ENCODE data around the gene OR51B2.
A peak's percentile ranks its signal among the peaks of the same experiment; 100 is the strongest.
"Not testable (repeated sequence)": the region's sequence is repeated elsewhere in the genome, so short reads cannot be mapped to it uniquely, and the experiment has no call there.

The OR51B2 gene, protein sequence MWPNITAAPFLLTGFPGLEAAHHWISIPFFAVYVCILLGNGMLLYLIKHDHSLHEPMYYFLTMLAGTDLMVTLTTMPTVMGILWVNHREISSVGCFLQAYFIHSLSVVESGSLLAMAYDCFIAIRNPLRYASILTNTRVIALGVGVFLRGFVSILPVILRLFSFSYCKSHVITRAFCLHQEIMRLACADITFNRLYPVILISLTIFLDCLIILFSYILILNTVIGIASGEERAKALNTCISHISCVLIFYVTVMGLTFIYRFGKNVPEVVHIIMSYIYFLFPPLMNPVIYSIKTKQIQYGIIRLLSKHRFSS

DNA sequence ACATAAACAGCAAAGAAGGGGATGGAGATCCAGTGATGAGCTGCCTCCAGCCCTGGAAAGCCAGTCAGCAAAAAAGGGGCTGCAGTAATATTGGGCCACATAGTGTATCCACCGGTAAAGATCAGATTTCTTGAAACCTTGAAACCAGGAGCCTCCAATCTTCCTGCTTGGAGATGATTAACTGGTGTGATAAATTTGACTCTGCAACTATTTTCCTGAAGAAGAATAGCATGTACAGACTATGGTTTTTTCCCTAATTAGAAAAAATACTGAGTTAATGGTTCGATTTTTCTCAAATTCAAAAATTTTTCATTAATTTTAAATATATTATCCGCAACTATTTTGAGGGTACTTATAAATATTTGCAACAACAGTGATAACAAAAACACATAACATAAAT lies at the start of gene OR51B2:
TSS of gene OR51B2 (minus strand) at position 101 of the 400 bp plus-strand sequence. CDS start at position 101, 0 bp downstream.
- no peak for TF ChIP-seq Cebpa-rat (IDR thresholded peaks at IDR 0.05)
- no peaks in the 10 kb centered on the region for H3K4me1 ChIP-seq
- H3K27ac ChIP-seq = no peak within 1 kb of the TSS
- H3K9me3 ChIP-seq (replicated peaks in 1 of 11) = no peaks in the 10 kb centered on the region
- H3K4me3 ChIP-seq = no peak within 1 kb of the TSS
- no peak within 1 kb of the TSS for H3K4me2 ChIP-seq
- H4K20me1 ChIP-seq = no peaks in the 10 kb centered on the region
- H3K36me3 ChIP-seq = no peaks in the 10 kb centered on the region
- no peaks in the 10 kb centered on the region for H3K27me3 ChIP-seq
- no peak within 1 kb of the TSS for H3K9ac ChIP-seq

DNA sequence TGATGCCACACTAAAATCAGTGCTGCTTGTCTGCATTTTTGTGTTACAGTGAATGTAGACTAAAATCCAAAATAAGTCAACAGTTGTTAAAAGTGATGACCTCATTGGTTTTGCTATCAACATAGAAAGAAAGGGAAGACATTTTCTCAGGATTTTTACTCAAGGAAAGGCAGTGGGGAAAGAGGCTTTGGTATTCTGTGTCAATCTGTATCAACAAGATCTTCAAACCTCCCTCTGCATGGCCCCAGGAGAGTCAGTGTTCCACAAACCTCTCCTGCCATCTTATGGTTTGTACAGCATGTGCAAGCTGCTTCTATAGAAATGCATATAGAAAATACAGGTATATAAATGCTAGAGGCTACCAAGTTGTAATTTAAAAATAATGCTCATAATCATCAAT lies 45.7 kb upstream of the OR51B2 start:
- Histone ChIP-seq H3K4me3 (no peak overlapping the region), H3K36me3 (no peaks in the 10 kb centered on the region), H3K27ac (no peak overlapping the region), H3K27me3 (no peaks in the 10 kb centered on the region), H3K9ac (no peak overlapping the region), H3K9me3 (replicated peaks in 1 of 11) (peaks cover 0 to 12% (median 10%) of the 10 kb centered on the region in 11 experiments; a peak in 11 of 22 replicates), H3K4me1 (peaks cover 0 to 29% (median 1%) of the 10 kb centered on the region in 10 experiments; a peak in 13 of 20 replicates), H4K20me1 (no peaks in the 10 kb centered on the region), H3K4me2 (no peak overlapping the region)
- TF ChIP-seq Cebpa-rat (IDR thresholded peaks at IDR 0.05) = no peak

DNA sequence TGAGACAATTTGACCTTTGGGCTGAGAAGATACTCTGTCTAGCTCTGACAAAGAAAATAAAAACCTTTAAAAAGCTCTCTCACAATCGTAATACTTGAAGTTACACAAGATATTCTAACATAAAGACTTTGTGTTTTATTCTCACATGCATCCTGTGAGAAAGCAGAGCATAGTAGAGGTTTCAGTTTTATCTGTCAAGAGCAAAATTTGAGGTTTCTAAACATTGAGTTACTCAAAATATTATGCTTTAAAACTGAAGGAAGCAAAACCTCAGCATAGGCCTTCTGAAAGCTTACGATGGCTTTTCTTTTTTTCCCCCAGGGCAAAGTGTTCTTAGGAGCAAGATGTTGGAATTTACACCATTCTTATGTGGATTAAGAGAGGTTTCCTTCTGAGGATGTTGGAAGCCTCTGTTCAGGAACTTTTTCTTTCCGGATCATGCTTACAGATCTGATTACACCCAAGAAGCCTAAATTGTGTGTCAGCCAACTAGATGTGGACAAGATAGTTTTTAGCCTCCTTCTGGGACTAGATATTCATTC lies 44.5 kb upstream of the OR51B2 start:
- H3K9me3 ChIP-seq (replicated peaks in 1 of 11) = peaks cover 0 to 11% (median 8%) of the 10 kb centered on the region in 11 experiments; a peak in 11 of 22 replicates
- TF ChIP-seq Cebpa-rat (IDR thresholded peaks at IDR 0.05) = no peak
- no peaks in the 10 kb centered on the region for H3K36me3 ChIP-seq
- peaks cover 4 to 29% (median 12%) of the 10 kb centered on the region in 10 experiments; a peak in 16 of 20 replicates for H3K4me1 ChIP-seq
- H3K9ac ChIP-seq = no peak overlapping the region
- no peaks in the 10 kb centered on the region for H4K20me1 ChIP-seq
- H3K4me2 ChIP-seq = peak overlapping the region in 3 of 11 experiments; percentile 36 to 80 (median 59); a peak in 4 of 22 replicates
- no peak overlapping the region for H3K4me3 ChIP-seq
- H3K27ac ChIP-seq = no peak overlapping the region; a peak in 1 of 22 replicates
- no peaks in the 10 kb centered on the region for H3K27me3 ChIP-seq

DNA sequence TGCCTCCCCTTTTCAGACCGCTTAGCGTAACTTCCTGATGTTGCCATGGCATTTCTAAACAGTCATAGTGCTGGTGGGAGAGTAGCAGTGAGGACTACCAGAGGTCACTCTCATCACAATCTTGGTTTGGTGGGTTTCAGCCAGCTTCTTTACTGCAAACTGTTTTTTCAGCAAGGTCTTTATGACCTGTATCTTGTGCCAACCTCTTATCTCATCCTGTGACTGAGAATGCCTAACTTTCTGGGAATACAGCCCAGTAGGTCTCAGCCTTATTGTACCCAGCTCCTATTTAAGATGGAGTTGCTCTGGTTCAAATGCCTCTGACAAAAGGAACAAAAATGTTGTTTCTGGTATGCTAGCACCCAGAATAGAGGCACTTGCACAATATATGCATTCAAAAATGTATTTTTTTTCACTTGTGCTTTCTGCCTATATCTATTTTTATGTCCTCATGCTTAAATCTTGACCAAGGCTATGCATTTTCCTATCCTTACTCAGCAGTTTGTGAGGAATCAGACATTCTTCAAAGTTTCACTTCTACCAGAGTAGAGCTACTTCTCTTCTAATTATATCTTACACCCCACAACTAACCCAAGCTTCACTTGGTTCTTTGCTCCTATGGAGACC lies 43.5 kb upstream of the OR51B2 start:
- Histone ChIP-seq H3K4me1 (peaks cover 4 to 29% (median 13%) of the 10 kb centered on the region in 10 experiments; a peak in 16 of 20 replicates), H4K20me1 (no peaks in the 10 kb centered on the region), H3K9me3 (replicated peaks in 1 of 11) (peaks cover 0 to 4% (median 0%) of the 10 kb centered on the region in 11 experiments; a peak in 2 of 22 replicates), H3K9ac (0 out of 22 replicates have a peak overlapping the region, but pooled peaks of 1 of the 11 experiments have one; percentile 37), H3K4me3 (no peak overlapping the region), H3K27me3 (no peaks in the 10 kb centered on the region), H3K27ac (peak overlapping the region in 3 of 11 experiments; percentile 13 to 60 (median 37); a peak in 4 of 22 replicates), H3K36me3 (no peaks in the 10 kb centered on the region), H3K4me2 (peak overlapping the region in 4 of 11 experiments; percentile 1 to 80 (median 48); a peak in 7 of 22 replicates)
- no peak for TF ChIP-seq Cebpa-rat (IDR thresholded peaks at IDR 0.05)

DNA sequence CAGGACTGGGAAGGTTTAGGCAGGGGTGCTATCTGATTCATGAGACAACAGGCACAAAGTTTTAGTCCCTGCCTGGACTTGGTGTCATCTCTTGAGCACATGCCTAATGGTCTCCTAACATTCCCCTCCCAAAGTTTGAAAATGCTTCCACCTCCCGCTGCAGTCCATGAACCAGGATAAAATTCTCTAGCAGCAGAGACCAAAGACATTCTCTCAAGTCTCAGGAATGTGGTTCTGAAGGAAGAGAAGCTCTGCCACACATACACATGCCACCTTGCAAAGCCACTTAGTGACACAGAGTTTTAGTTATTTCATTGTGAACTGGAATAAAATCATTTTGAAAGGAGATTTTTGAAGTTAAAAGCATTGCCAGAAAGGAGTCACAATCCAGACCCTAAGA lies 42.8 kb upstream of the OR51B2 start:
- Histone ChIP-seq H3K4me2 (peak overlapping the region in 3 of 11 experiments; percentile 36 to 80 (median 59); a peak in 6 of 22 replicates), H3K4me1 (peaks cover 4 to 29% (median 13%) of the 10 kb centered on the region in 10 experiments; a peak in 16 of 20 replicates), H3K27ac (peak overlapping the region in 2 of 11 experiments; percentile 37 to 60; a peak in 3 of 22 replicates)

DNA sequence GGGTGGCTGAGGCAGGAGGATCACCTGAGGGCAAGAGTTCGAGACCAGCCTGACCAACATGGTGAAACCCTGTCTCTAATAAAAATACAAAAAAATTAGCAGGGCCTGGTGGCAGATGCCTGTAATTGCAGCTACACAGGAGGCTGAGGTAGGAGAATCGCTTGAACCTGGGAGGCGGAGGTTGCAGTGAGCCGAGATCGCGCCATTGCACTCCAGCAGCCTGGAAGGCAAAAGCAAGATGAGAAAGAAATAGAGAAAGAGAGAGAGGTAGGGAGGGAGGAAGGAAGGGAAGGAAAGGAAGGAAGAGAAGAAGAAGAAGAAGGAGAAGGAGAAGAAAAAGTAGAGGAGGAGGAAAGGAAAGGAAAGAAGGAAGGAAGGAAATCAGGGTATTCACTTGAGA lies 42.3 kb upstream of the OR51B2 start:
- not testable (repeated sequence) for H3K9ac ChIP-seq; H3K4me3 ChIP-seq; H3K36me3 ChIP-seq; H3K27me3 ChIP-seq; H3K9me3 ChIP-seq (replicated peaks in 1 of 11); H4K20me1 ChIP-seq
- Histone ChIP-seq H3K4me1 (peaks cover 4 to 29% (median 13%) of the 10 kb centered on the region in 10 experiments; a peak in 16 of 20 replicates), H3K4me2 (peak overlapping the region in 2 of 11 experiments; percentile 36 to 80; a peak in 3 of 22 replicates), H3K27ac (peak overlapping the region in 1 of 11 experiments; percentile 60; a peak in 1 of 22 replicates)

More for the DNA sequence above, 42.8 kb upstream of the OR51B2 start:
- Histone ChIP-seq H3K9ac (no peak overlapping the region), H3K9me3 (replicated peaks in 1 of 11) (0 out of 22 replicates have a peak, but pooled peaks cover 0 to 3% (median 0%) of the 10 kb centered on the region in 11 experiments), H3K27me3 (no peaks in the 10 kb centered on the region), H3K36me3 (no peaks in the 10 kb centered on the region), H3K4me3 (no peak overlapping the region), H4K20me1 (no peaks in the 10 kb centered on the region)
- no peak for TF ChIP-seq Cebpa-rat (IDR thresholded peaks at IDR 0.05)

DNA sequence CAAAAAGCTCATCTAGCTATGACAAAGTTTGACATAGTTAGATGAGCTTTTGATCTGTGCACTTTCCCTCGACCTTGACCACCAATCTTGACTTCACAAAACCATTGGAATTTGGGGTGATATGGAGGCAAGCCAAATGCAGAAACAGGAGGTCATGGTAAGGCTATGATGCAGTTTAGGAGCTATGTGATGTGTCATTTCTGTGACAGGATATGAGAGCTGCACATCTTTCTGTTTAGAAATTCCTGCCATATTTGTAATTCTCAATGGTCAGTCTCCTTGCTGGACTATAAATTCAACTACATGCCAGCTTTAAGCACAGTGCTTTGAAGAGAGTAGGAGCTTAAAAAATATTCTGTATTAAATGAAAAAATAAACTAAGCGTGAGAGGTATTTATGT lies 40.1 kb upstream of the OR51B2 start:
- Histone ChIP-seq H3K4me2 (peak overlapping the region in 8 of 11 experiments; percentile 12 to 55 (median 34); a peak in 12 of 22 replicates), H3K4me3 (no peak overlapping the region), H4K20me1 (no peaks in the 10 kb centered on the region), H3K9ac (no peak overlapping the region), H3K4me1 (peaks cover 4 to 29% (median 13%) of the 10 kb centered on the region in 10 experiments; a peak in 16 of 20 replicates), H3K27me3 (no peaks in the 10 kb centered on the region), H3K36me3 (no peaks in the 10 kb centered on the region), H3K27ac (no peak overlapping the region), H3K9me3 (replicated peaks in 1 of 11) (peaks cover 0 to 5% (median 0%) of the 10 kb centered on the region in 11 experiments; a peak in 3 of 22 replicates)
- TF ChIP-seq Cebpa-rat (IDR thresholded peaks at IDR 0.05) = no peak

DNA sequence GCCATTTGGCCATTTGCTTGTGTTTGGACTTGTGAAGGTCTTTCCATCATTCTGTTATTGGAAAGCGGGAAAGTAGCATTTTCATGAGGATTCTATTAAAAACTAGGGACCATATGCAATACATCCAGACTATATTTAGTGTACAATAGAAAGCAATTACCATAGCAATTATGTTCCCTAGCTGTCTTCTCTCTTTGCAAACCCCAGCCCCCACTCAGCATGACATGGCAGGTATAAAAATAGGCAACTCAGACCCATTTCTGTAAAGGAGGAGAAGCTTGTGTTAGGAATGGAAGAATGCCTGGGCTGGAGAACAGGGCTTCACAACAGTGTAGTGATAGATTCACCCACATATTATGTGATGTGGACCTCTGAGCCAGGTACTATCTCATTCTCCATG lies 39.6 kb upstream of the OR51B2 start:
- Histone ChIP-seq H3K4me1 (peaks cover 4 to 29% (median 13%) of the 10 kb centered on the region in 10 experiments; a peak in 16 of 20 replicates), H3K9ac (no peak overlapping the region), H3K27me3 (no peaks in the 10 kb centered on the region), H3K27ac (no peak overlapping the region), H3K36me3 (no peaks in the 10 kb centered on the region), H4K20me1 (no peaks in the 10 kb centered on the region), H3K4me2 (peak overlapping the region in 2 of 11 experiments; percentile 39 to 55; a peak in 2 of 22 replicates), H3K9me3 (replicated peaks in 1 of 11) (peaks cover 0 to 5% (median 0%) of the 10 kb centered on the region in 11 experiments; a peak in 3 of 22 replicates), H3K4me3 (no peak overlapping the region)
- TF ChIP-seq Cebpa-rat (IDR thresholded peaks at IDR 0.05) = no peak
